ENCODE data around the gene TRAP1.

Gene TRAP1

DNA sequence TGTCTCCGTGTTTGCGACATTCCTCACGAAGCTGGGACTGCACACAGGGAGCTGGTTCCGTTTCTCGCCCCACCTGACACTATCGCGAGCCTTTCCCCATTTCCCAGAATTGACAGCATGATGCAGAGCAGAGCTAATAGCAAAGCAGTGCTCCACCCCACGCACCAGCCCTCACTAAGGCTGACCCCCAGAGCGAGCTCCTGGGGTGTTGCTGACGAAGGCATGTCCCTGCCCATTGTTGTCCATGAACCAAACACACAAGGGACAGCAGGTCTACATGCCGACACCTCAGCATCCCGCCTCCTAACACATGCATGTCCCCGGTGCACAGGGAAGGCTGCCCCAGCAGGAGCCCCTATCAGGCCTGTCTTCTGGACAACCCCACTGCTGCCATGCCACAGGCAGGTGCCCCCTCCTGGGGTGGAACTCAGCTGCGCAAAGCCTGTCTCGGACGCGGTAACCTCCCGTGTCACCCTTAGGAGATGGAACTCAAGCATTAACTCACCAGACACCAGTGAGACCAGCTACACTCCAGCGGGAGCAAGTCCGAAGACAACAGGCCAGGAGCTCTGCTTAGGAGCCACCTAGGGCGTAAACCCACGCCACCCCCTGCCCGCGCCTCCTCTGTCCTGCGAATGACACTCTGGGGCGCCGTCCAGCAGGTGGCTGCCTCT lies 16.9 kb upstream of the TRAP1 start:
- no peak overlapping the region for H3K4me3 ChIP-seq
- no peak overlapping the region for H3K27ac ChIP-seq
- H3K9ac ChIP-seq (ENCODE audit: insufficient read length) = no peak overlapping the region
- TF ChIP-seq POLR2AphosphoS5 (IDR thresholded peaks at IDR 0.05; ENCODE audit: borderline replicate concordance, low read depth, low read length) (no peak), FOXP2 (optimal IDR thresholded peaks at IDR 0.05; ENCODE audit: control extremely low read depth, extremely low read length, insufficient read depth) (no peak), EZH2 (IDR thresholded peaks at IDR 0.05) (no peak)
- H3K36me3 ChIP-seq (ENCODE audit: insufficient read depth, low read length) = peaks cover 83% of the 10 kb centered on the region
- no peak for DNase-seq (ENCODE audit: low read depth, low spot score)
- no peaks in the 10 kb centered on the region for H3K9me3 ChIP-seq (ENCODE audit: low read depth, low read length)

DNA sequence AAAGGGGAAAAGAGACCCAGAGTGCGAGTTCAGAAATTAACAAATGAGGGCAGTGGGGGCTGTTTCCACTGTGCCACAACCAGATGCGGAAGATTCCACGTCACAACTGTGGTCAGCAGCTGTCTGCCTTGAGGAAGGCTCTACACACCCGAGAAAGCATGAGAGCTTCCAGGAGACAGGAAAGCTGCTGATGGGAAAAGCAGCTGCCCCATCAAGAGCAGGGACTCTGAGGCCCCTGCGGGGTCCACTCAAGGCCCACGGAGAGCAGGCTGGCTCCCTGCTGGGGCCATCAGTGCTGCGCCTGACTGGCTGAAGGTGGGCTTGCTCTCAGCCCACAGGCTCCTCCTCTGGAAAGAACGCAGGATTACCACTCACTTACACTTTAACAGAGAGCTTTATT lies 14.8 kb upstream of the TRAP1 start:
- DNase-seq (ENCODE audit: low read depth, low spot score) = no peak
- Histone ChIP-seq H3K9ac (ENCODE audit: insufficient read length) (no peak overlapping the region), H3K27ac (no peak overlapping the region), H3K36me3 (ENCODE audit: insufficient read depth, low read length) (peaks cover 81% of the 10 kb centered on the region), H3K4me3 (no peak overlapping the region), H3K9me3 (ENCODE audit: low read depth, low read length) (no peaks in the 10 kb centered on the region)
- no peak for TF ChIP-seq FOXP2 (optimal IDR thresholded peaks at IDR 0.05; ENCODE audit: control extremely low read depth, extremely low read length, insufficient read depth)

DNA sequence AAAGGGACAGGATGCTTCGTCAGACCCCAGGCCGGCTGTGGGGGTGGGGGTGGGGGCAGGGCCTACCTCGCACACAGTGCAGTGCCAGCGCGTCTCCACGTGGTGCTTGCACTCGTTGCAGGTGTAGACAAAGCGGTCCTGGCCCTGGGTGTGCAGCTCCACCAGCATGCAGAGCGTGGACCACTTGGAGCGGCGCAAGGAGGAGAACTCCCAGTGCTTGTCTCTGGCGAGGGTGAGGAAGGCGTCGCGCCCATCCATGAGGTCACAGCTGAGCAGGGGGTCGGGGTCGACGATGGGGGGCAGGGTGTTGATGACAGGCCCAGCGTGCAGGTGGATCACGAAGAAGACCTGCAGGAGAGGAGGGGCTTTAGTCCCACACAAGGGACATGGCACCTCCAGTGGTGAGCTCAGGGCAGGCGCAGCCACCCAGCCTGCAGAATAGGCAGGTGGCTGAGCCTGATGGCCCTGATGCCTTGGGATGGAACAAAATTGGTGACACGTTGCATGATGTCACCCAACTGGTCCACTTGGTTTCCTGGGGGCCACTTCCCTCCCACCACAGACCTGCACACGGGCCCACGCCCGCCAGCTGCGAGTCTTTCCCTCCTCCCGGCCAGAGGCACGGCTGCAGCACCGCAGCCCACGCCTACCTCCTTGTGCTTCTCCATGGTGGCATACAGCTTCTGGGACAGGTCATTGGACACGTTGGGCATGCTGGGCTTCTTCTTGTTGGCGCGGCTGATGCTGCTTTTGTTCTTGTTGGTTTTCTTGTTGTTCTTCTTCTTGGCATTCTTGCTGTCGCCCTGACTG lies 14.0 kb upstream of the TRAP1 start:
- Histone ChIP-seq H3K36me3 (ENCODE audit: insufficient read depth, low read length) (peaks cover 78% of the 10 kb centered on the region), H3K27ac (no peak overlapping the region)
- TF ChIP-seq FOXP2 (optimal IDR thresholded peaks at IDR 0.05; ENCODE audit: control extremely low read depth, extremely low read length, insufficient read depth) = no peak
- no peak for TF ChIP-seq POLR2AphosphoS5 (IDR thresholded peaks at IDR 0.05; ENCODE audit: borderline replicate concordance, low read depth, low read length)
- TF ChIP-seq EZH2 (IDR thresholded peaks at IDR 0.05) = no peak

DNA sequence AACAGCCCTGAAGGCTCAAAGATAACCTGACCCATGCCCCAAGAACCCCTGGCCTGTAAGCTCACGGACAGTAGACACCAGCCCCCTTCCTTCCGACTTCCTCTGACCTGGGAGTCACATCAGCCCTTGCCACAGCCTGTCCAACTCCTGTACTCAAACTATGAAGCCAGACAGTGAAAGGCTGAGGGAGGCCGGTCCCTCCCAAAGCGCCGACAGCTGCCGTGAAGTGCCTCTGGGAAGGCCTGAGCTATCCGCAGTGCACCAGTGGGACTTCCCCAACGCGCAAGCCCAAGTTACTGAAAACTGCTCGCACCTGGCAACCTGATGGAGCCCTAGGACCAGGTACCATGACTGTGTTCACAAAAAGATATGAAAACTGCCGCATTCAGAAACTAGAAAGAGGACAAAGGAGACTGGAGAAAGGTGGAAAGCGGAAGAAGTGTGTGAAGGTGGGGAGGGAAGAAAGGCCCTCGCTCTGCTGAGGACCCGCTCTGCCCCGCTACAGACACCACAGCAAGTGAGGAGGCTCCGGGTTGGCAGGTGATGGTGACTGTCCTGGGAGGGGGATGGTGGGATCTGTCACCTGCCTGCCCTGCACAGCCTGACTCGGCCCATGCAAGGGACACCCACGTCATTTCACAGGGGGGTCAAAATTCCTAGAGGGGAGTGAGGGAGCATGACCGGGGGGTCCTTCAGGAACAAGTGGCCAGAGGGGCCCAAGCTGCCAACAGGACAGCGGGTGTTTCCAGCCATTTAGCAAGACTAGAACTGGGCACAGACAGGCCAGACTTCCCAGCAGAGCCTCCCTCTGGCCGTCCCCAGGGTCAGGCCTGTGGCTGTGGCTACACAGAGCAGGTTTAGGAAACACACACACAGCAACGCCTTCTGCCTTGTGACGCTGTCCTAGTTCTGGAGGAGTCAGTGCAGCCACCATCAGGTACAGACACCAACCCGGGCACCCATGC lies 13.1 kb upstream of the TRAP1 start:
- H3K9me3 ChIP-seq (ENCODE audit: low read depth, low read length) = no peaks in the 10 kb centered on the region
- no peak overlapping the region for H3K9ac ChIP-seq (ENCODE audit: insufficient read length)
- peaks cover 69% of the 10 kb centered on the region for H3K36me3 ChIP-seq (ENCODE audit: insufficient read depth, low read length)
- no peak overlapping the region for H3K27ac ChIP-seq
- no peak for DNase-seq (ENCODE audit: low read depth, low spot score)
- TF ChIP-seq POLR2AphosphoS5 (IDR thresholded peaks at IDR 0.05; ENCODE audit: borderline replicate concordance, low read depth, low read length) (no peak), FOXP2 (optimal IDR thresholded peaks at IDR 0.05; ENCODE audit: control extremely low read depth, extremely low read length, insufficient read depth) (no peak), EZH2 (IDR thresholded peaks at IDR 0.05) (no peak)
- H3K4me3 ChIP-seq = no peak overlapping the region

More for the DNA sequence above, 14.0 kb upstream of the TRAP1 start:
- Histone ChIP-seq H3K9ac (ENCODE audit: insufficient read length) (no peak overlapping the region), H3K9me3 (ENCODE audit: low read depth, low read length) (no peaks in the 10 kb centered on the region), H3K4me3 (no peak overlapping the region)
- no peak for DNase-seq (ENCODE audit: low read depth, low spot score)

DNA sequence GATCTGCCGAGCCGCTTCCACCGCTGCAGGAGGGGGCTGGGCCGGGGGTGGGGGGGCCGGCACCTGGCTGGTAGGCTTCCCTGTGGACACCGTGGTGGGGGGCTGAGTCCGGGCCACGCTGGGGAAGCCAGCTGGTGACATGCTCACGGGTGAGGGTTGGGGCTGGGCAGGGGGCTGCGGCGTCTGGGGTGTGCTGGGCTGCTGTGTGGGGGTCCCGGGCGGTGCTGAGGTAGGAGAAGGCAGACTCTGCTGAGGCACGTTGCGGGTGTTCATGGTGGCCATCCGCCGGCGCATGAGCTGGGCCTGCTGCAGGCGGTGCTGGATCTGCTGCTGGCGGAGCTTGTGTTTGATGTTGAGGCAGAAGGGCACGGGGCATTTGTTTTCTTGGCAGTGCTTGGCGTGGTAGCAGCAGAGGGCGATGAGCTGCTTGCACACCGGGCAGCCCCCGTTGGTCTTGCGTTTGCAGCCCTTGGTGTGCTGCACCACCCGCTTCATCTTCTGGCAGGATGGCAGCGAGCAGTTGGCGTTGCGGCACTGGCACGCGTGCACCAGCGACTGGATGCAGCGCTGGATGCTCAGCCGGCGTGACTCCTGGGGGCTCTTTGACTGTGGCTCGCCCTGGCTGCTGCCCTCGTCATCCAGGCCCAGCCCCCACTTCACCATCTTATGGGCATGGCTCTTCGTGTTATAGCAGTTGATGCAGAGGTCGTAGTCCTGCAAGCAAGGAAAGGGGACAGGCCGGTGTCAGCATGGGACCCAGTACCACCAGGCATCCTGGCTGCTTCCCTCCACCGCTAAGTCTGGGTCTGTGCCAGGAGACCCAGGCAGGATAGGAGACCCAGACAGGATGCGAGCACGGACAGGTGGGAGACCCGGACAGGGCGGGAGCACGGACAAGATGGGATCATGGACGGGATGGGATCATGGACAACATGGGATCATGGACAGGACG lies 12.1 kb upstream of the TRAP1 start:
- no peak overlapping the region for H3K27ac ChIP-seq
- TF ChIP-seq POLR2AphosphoS5 (IDR thresholded peaks at IDR 0.05; ENCODE audit: borderline replicate concordance, low read depth, low read length) (no peak), FOXP2 (optimal IDR thresholded peaks at IDR 0.05; ENCODE audit: control extremely low read depth, extremely low read length, insufficient read depth) (no peak), EZH2 (IDR thresholded peaks at IDR 0.05) (no peak)
- no peaks in the 10 kb centered on the region for H3K9me3 ChIP-seq (ENCODE audit: low read depth, low read length)
- peaks cover 59% of the 10 kb centered on the region for H3K36me3 ChIP-seq (ENCODE audit: insufficient read depth, low read length)
- H3K4me3 ChIP-seq = no peak overlapping the region
- no peak overlapping the region for H3K9ac ChIP-seq (ENCODE audit: insufficient read length)
- no peak for DNase-seq (ENCODE audit: low read depth, low spot score)

DNA sequence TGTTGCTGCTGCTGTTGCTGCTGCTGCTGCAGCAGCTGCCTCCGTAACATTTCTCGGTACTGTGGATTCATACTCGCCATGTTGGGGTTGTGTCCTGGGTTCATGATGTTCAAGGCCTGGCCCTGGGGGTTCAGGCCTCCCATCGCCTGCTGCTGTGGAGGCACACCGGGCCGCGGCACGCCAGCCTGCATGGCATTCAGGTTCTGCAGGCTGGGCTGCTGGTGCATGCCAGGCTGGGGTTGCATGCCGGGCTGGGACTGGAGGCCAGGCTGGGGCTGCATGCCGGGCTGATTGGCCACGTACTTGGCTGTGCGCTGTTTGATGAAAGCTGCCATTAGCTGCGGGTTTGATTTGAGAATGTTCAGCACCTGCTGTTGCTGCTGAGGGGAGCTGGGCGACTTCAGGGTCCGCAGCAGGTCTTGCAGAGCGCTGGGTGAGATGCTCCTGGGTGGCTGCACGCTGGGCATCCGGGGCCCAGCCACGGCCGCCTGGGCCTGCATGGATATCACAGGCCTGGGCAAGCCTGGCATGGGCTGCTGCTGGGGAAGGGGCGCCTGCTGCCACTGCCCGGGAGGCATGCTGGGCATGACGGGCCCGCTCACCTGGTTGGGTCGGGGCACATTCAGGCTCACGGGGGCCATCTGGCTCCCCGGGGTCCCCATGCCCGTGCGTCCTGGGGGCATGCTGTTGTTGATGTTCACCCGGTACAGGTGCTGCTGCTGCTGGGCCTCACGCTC lies 11.3 kb upstream of the TRAP1 start:
- DNase-seq (ENCODE audit: low read depth, low spot score) = no peak
- no peak overlapping the region for H3K4me3 ChIP-seq
- TF ChIP-seq EZH2 (IDR thresholded peaks at IDR 0.05) = no peak
- TF ChIP-seq POLR2AphosphoS5 (IDR thresholded peaks at IDR 0.05; ENCODE audit: borderline replicate concordance, low read depth, low read length) = no peak
- TF ChIP-seq FOXP2 (optimal IDR thresholded peaks at IDR 0.05; ENCODE audit: control extremely low read depth, extremely low read length, insufficient read depth) = no peak
- peaks cover 53% of the 10 kb centered on the region for H3K36me3 ChIP-seq (ENCODE audit: insufficient read depth, low read length)
- no peak overlapping the region for H3K9ac ChIP-seq (ENCODE audit: insufficient read length)
- no peak overlapping the region for H3K27ac ChIP-seq
- H3K9me3 ChIP-seq (ENCODE audit: low read depth, low read length) = no peaks in the 10 kb centered on the region
